WI38 (cell line): Measurements from ENCODE around the gene METTL26.
A peak's percentile ranks its signal among the peaks of the same experiment; 100 is the strongest.

ENCODE experiments used
- H3K4me3 ChIP-seq: 2 replicates; pipeline ENCODE4 v1.5.1; 2011; ENCODE audit warnings: low read depth, mild to moderate bottlenecking, control low read depth, low read length
- TF ChIP-seq, protein P1 (sequence below): IDR thresholded peaks from 2 replicates; pipeline ENCODE4 v1.5.1; 2012; ENCODE audit warnings: low read depth, mild to moderate bottlenecking, control low read depth, low read length

Gene METTL26

DNA sequence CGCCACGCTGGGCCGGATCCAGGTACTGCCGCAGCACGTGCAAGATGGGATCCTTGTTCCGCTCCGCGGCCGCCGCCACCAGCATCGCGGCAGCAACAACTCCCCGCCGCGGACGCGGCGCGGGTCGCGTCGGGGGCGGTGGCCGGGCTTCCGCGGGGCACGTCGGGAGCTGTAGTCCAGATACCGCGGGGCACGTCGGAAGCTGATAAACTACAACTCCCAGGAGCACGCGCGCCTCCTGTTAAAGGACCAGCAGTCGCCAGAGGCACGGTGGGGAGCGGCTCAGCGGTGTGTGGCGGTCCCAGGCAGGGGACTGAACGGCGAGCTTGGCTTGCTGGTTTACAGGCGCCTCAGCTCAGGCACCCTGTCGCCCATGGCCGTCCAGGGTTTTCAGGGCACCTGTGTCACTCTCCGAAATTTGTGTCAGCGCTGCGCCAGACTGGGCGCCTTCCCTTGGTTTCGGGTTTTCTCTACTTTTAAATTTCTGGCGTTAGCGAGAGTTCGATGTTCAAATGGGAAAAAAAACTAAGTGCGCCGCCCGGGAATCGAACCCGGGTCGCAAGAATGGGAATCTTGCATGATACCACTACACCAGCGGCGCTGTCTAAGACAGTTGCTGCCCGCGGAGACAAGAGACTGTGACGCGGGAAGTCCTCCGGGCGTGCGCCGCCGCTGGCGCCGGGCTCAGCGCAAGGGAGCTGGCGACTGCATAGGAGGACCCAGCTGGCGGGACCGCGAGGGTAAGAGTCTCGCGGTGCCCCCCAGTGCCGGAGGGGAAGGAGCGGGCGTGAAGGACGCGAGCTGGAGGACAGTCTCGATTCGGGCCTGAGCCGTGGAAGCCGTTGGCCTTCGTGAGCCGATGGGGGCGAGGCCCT lies at the start of gene METTL26:
METTL26 (minus strand) TSS at position 100 of the 875 bp plus-strand sequence; CDS start at position 85, 15 bp downstream.
- H3K4me3 ChIP-seq = peak within 1 kb of the TSS; percentile 81
- TF ChIP-seq, protein P1, sequence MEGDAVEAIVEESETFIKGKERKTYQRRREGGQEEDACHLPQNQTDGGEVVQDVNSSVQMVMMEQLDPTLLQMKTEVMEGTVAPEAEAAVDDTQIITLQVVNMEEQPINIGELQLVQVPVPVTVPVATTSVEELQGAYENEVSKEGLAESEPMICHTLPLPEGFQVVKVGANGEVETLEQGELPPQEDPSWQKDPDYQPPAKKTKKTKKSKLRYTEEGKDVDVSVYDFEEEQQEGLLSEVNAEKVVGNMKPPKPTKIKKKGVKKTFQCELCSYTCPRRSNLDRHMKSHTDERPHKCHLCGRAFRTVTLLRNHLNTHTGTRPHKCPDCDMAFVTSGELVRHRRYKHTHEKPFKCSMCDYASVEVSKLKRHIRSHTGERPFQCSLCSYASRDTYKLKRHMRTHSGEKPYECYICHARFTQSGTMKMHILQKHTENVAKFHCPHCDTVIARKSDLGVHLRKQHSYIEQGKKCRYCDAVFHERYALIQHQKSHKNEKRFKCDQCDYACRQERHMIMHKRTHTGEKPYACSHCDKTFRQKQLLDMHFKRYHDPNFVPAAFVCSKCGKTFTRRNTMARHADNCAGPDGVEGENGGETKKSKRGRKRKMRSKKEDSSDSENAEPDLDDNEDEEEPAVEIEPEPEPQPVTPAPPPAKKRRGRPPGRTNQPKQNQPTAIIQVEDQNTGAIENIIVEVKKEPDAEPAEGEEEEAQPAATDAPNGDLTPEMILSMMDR = no peak

DNA sequence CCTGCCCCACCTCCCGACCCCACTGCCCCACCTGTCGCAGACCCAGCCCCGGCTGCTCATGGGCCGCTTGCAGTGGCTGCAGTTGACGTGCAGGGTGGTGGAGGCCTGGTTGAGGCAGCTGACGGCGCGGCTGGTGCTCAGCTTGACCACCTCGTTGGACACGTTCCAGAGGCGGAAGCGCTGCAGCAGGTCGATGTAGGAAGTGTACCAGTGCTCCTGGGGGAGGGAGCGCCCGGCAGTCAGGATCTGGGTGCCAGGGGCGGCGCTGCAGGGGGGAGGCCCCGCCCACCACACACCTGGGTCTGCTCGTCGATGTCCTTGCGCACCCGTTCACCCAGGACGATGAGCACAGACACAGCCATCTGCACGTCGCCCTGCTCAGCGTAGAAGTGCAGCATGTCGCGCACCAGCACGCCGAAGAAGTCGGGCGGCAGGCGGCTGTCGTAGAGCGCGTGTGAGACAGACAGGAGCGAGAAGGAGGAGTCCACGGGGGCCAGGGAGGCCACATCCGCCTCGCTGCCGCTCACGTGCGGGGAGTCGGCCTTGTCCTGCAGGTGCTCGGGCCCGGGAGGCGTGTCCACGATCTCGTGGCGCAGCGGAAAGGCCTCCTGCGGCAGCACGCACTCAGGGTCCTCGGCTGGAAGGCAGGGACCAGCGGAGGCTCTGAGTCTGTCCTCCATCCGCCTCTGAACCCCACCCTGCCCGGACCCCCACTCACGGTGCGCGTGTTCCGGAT lies 49.0 kb upstream of the METTL26 start:
- H3K4me3 ChIP-seq = no peak overlapping the region
- TF ChIP-seq, protein P1 = no peak

DNA sequence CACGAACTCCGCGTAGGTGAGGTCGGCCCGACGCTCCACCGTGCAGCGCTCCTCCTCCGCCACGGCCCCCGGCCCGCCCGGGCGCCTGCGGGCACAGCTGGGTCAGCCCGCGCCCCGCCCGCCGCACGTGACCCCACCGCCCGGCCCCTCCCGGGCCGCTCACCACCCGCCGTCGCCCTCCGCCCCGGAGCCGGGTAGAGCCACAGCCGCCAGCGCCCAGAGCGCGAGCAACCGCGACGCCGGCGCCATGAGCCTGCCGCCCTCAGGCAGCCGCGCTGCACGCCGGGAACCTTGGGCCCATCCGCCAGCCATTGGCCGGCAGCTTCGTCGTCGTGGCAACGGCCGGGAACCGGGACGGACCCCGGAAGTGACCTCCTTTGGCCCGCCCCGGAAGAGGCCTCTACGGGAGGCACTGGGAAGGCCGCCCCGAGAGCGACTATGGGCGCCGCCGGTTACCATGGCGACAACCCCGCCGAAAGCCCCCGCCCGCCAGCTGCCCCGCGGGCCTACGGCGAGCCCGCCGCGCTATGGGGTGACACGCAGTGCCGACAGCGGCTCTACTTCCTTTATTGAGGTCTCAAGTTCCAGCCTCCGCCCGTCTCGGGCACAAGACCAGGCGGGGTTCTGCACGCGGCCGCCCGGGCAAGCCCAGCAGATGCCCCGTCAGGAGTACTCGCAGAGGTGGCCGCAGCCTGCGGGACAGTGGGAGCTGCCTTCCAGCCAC lies 48.1 kb upstream of the METTL26 start, which contains the start of gene JMJD8:
JMJD8 (minus strand) TSS at position 264 of the 724 bp plus-strand sequence; CDS start at position 249, 15 bp downstream.
- TF ChIP-seq, protein P1 = no peak
- H3K4me3 ChIP-seq = peak within 1 kb of the TSS; percentile 54

- peak overlapping the region; percentile 54 for H3K4me3 ChIP-seq
- TF ChIP-seq, protein P1 = no peak
These were observed 47.4 kb upstream of the METTL26 start for GRCh38 chr16:683396-684070.

DNA sequence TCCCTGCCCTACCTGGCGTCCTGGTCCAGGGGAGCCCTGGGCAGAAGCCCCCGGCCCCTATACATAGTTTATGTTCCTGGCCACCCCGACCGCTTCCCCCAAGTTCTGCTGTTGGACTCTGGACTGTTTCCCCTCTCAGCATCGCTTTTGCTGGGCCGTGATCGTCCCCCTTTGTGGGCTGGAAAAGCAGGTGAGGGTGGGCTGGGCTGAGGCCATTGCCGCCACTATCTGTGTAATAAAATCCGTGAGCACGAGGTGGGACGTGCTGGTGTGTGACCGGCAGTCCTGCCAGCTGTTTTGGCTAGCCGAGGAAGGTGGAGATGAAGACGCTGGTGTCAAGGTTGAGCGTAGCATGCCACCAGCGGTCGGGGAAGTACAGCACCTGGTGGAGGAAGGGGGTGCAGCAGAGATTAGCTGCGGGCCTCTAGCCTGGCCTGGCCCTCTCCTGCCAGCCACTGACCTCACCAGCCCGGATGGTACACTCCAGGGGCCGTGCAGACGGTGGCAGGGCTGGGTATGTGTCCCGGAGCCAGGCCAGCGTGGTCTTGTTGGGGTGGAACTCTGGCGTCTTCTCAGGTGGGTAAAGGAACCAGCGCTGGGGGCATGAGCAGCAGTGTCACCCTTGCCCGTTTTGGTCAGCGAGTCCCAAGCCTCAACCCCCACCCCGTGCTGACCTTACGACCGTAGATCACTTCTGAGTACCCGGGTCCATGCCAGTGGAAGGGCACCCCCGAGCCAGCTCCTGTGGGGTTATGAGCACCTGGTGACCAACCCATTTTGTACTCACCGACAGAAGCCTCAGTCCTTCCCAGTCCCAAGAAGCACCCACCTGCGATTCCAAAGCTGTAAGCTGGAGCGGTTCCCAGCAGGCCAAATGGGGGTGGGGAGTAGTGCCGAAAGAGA lies 46.6 kb upstream of the METTL26 start:
- TF ChIP-seq, protein P1 = no peak
- no peak overlapping the region for H3K4me3 ChIP-seq
